Measurements from ENCODE around the gene NAPEPLD. TPM values are rescaled to one million over a fixed set of nuclear protein-coding genes. Genes with fewer than 3 reads are reported as not detected.
A peak's percentile ranks its signal among the peaks of the same experiment; 100 is the strongest.
"Not testable (repeated sequence)": the region's sequence is repeated elsewhere in the genome, so short reads cannot be mapped to it uniquely, and the experiment has no call there.

NAPEPLD gene
- total RNA-seq, 2 donors from 2014 or later: 10.7 to 27.7 TPM

DNA sequence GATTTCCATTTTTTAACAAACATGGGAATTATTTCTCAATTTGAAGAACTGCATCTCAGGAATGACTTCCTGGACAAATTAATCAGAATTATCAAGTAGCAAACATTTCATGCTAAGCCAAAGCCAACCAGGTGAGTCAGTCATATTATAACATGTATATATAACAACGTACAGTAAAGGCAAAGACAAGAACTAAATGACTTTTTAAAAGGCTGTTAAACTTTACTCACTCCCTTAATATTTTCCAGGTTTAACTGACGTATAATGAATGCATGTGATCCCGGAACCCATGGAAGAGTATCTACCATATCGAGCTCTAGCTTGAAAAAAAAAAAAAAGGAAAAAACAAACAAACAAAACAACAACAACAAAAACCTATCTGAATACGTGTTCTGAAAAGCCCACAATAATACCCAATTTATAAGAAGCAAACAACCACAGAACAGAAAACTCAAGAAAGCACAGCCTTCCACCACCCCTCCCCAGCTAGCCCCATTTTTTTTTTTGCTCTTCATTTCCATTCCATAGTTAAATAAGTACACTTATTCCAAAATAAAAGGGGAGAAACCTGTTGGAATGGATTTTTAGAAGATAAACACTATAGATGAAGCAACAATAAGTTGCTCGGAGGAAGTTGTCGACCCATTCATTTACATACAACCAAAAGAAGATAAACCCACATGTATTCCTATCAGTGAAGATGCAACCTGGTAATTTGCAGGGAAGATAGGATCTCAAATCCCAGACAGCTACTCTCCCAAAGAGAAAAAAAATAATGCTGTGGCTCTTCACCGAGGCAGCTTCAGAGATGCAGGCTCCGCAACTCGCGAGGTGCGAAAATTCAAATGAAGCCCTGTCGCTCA, 537 bp downstream of the NAPEPLD start:
- no peak for ATAC-seq (ENCODE audit: insufficient number of reproducible peaks, low FRiP score, low read depth)

DNA sequence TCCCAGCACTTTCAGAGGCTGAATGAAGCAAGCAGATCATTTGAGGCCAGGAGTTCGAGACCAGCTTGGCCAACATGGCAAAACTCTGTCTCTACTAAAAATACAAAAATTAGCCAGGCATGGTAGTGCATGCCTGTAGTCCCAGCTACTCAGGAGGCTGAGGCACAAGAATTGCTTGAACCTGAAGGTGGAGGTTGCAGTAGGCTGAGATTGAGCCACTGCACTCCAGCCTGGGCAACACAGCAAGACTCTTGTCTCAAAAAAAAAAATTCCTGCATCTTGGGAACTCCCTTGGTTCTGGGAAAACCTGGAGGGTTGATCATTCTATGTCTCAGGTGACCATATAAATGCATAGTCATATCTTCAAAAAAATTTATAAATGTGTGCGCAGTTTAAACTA, 4.1 kb downstream of the NAPEPLD start:
- not testable (repeated sequence) for H3K4me3 ChIP-seq; H3K27ac ChIP-seq; H3K9me3 ChIP-seq; H3K36me3 ChIP-seq; ATAC-seq (ENCODE audit: insufficient number of reproducible peaks, low FRiP score, low read depth); DNase-seq (ENCODE audit: low spot score); H3K27me3 ChIP-seq (replicated peaks; ENCODE audit: insufficient read depth)
- peaks cover 13 to 30% of the 10 kb centered on the region in 2 donors for H3K4me1 ChIP-seq (ENCODE audit: control insufficient read depth in 1 of 2, low read depth in 2 of 2)

More for the DNA sequence above, 537 bp downstream of the NAPEPLD start:
- peaks cover 3 to 14% of the 10 kb centered on the region in 2 donors for H3K4me1 ChIP-seq (ENCODE audit: control insufficient read depth in 1 of 2, low read depth in 2 of 2)
- H3K27ac ChIP-seq: peak overlapping the region; percentile 76 to 86
- peak overlapping the region; percentile 97 for H3K4me3 ChIP-seq
- no peaks in the 10 kb centered on the region for H3K27me3 ChIP-seq (replicated peaks; ENCODE audit: insufficient read depth)
- TF ChIP-seq, protein P1, sequence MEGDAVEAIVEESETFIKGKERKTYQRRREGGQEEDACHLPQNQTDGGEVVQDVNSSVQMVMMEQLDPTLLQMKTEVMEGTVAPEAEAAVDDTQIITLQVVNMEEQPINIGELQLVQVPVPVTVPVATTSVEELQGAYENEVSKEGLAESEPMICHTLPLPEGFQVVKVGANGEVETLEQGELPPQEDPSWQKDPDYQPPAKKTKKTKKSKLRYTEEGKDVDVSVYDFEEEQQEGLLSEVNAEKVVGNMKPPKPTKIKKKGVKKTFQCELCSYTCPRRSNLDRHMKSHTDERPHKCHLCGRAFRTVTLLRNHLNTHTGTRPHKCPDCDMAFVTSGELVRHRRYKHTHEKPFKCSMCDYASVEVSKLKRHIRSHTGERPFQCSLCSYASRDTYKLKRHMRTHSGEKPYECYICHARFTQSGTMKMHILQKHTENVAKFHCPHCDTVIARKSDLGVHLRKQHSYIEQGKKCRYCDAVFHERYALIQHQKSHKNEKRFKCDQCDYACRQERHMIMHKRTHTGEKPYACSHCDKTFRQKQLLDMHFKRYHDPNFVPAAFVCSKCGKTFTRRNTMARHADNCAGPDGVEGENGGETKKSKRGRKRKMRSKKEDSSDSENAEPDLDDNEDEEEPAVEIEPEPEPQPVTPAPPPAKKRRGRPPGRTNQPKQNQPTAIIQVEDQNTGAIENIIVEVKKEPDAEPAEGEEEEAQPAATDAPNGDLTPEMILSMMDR (IDR thresholded peaks at IDR 0.05): no peak
- no peaks in the 10 kb centered on the region for H3K9me3 ChIP-seq
- H3K36me3 ChIP-seq: no peaks in the 10 kb centered on the region
- DNase-seq (ENCODE audit: low spot score): no peak

DNA sequence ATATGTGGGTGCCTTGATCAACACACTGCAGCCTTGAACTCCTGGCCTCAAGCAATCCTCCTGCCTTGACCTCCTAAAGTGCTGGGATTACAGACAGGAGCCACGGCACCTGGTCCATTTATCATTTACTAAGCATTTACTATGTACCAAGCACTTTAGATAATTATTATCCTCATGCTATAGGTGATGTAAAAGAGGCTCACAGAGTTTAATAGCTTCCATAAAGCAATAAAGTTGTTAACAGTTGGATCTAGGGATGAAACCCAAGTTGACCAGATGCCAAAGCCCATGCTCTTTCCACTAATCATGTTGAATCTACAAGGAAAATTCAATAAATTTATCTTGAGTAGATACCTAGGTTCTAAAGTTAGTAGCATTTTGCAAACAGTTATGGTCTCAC, 5.0 kb downstream of the NAPEPLD start:
- DNase-seq (ENCODE audit: low spot score) (no peak), ATAC-seq (ENCODE audit: insufficient number of reproducible peaks, low FRiP score, low read depth) (no peak)
- Histone ChIP-seq H3K27me3 (replicated peaks; ENCODE audit: insufficient read depth) (no peaks in the 10 kb centered on the region), H3K27ac (no peak overlapping the region), H3K4me3 (no peak overlapping the region), H3K36me3 (no peaks in the 10 kb centered on the region), H3K9me3 (no peaks in the 10 kb centered on the region), H3K4me1 (ENCODE audit: control insufficient read depth in 1 of 2, low read depth in 2 of 2) (peaks cover 13 to 34% of the 10 kb centered on the region in 2 donors)
- TF ChIP-seq, protein P1 (IDR thresholded peaks at IDR 0.05): no peak

DNA sequence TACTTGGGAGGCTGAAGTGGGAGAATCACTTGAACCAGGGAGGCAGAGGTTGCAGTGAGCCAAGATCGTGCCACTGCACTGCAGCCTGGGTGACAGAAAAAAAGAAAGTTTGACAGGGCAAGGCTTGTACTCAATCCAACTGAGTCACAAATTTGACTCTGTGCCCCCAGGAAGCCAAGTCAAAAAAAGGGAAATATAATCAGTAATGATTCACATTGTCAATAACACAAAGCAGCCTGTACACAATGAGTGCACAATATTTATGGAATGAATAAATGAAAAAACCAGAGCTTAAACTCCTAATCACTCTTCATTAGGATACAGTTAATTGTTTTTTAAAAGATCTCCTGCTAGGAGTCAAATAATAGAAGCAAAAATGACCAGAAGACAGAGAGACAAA, 6.4 kb downstream of the NAPEPLD start:
- DNase-seq (ENCODE audit: low spot score) (no peak), ATAC-seq (ENCODE audit: insufficient number of reproducible peaks, low FRiP score, low read depth) (no peak)
- Histone ChIP-seq H3K4me3 (no peak overlapping the region), H3K27ac (no peak overlapping the region), H3K27me3 (replicated peaks; ENCODE audit: insufficient read depth) (no peaks in the 10 kb centered on the region), H3K9me3 (no peaks in the 10 kb centered on the region), H3K36me3 (no peaks in the 10 kb centered on the region), H3K4me1 (ENCODE audit: control insufficient read depth in 1 of 2, low read depth in 2 of 2) (peaks cover 13 to 34% of the 10 kb centered on the region in 2 donors)
- TF ChIP-seq, protein P1 (IDR thresholded peaks at IDR 0.05): no peak

DNA sequence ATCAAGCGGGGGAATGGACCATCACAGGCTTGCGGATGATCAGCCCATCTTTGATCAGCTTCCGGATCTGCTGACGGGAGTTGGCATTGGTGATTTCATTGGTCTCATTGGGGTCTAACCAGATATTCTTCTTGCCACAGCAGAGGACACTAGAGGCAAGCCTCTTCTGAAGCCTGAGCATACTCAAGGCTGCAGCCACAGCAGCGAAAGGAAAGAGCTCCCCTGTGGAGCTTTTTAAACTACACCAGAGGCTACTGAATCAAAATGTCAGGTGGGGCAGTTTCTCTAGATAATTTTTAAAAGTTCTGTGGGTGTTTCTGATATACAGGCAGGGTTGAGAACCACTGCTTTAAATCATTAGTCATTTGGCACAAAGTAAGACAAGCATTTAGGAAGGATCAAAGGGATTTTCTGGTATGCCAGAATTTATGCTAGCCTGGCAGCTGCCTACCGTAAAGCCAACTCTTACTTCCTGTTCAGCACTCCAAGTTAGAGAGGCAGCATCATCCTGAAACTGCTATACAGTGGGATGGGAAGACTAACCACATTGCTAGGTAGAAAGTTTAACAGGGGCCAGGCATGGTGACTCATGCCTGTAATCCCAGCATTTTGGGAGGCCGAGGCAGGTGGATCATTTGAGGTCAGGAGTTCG, 7.0 kb downstream of the NAPEPLD start:
- ATAC-seq (ENCODE audit: insufficient number of reproducible peaks, low FRiP score, low read depth) (no peak), DNase-seq (ENCODE audit: low spot score) (no peak)
- Histone ChIP-seq H3K4me1 (ENCODE audit: control insufficient read depth in 1 of 2, low read depth in 2 of 2) (peaks cover 13 to 34% of the 10 kb centered on the region in 2 donors), H3K4me3 (no peak overlapping the region), H3K27ac (no peak overlapping the region), H3K36me3 (no peaks in the 10 kb centered on the region), H3K9me3 (no peaks in the 10 kb centered on the region), H3K27me3 (replicated peaks; ENCODE audit: insufficient read depth) (no peaks in the 10 kb centered on the region)
- TF ChIP-seq, protein P1 (IDR thresholded peaks at IDR 0.05): no peak
